Endothelial cell (in vitro differentiated cells): ENCODE data around the gene TCP11. TPM values are rescaled to one million over a fixed set of nuclear protein-coding genes. Genes with fewer than 3 reads are reported as not detected.

Source experiments
- DNase-seq: peaks from one replicate; pipeline ENCODE4 v3.0.0; 2021; ENCODE audit warnings: low spot score
- H3K27ac Mint-ChIP-seq: one replicate; pipeline ENCODE4 v1.8.0; 2021; ENCODE audit warnings: mixed read lengths, inconsistent platforms; ENCODE audit not compliant: unreplicated experiment
- H3K27me3 Mint-ChIP-seq: one replicate; pipeline ENCODE4 v1.8.0; 2021; ENCODE audit warnings: mild to moderate bottlenecking, moderate library complexity, mixed read lengths, inconsistent platforms; ENCODE audit not compliant: unreplicated experiment
- H3K36me3 Mint-ChIP-seq: one replicate; pipeline ENCODE4 v1.8.0; 2021; ENCODE audit warnings: mild to moderate bottlenecking, low read depth, mixed read lengths, inconsistent platforms; ENCODE audit not compliant: unreplicated experiment
- H3K4me1 Mint-ChIP-seq: one replicate; pipeline ENCODE4 v1.8.0; 2021; ENCODE audit warnings: mild to moderate bottlenecking, mixed read lengths, inconsistent platforms; ENCODE audit not compliant: unreplicated experiment
- H3K4me3 Mint-ChIP-seq: one replicate; pipeline ENCODE4 v1.8.0; 2021; ENCODE audit warnings: mild to moderate bottlenecking, mixed read lengths, inconsistent platforms; ENCODE audit not compliant: unreplicated experiment
- H3K9me3 Mint-ChIP-seq: one replicate; pipeline ENCODE4 v1.8.0; 2021; ENCODE audit warnings: mixed read lengths, inconsistent platforms; ENCODE audit not compliant: unreplicated experiment
- total RNA-seq: library from RNA; stranded (reverse); fragmentation: NEBNext Ultra II Directional; extraction: Animal tissue kit (Norgen Biotek cat#: 25700); gene quantifications from one replicate; pipeline ENCODE4 v1.2.1, GENCODE V29; 2021; ENCODE audit not compliant: unreplicated experiment
- TF ChIP-seq, protein P1 (sequence below): fragments of 200-600 bp; sonication (generic); IDR thresholded peaks from one replicate; pipeline ENCODE4 v1.5.0; 2021; ENCODE audit warnings: antibody characterized with exemption; ENCODE audit not compliant: unreplicated experiment

TCP11 gene
- total RNA-seq, 1 donor from 2014 or later, result 0.18 TPM

DNA sequence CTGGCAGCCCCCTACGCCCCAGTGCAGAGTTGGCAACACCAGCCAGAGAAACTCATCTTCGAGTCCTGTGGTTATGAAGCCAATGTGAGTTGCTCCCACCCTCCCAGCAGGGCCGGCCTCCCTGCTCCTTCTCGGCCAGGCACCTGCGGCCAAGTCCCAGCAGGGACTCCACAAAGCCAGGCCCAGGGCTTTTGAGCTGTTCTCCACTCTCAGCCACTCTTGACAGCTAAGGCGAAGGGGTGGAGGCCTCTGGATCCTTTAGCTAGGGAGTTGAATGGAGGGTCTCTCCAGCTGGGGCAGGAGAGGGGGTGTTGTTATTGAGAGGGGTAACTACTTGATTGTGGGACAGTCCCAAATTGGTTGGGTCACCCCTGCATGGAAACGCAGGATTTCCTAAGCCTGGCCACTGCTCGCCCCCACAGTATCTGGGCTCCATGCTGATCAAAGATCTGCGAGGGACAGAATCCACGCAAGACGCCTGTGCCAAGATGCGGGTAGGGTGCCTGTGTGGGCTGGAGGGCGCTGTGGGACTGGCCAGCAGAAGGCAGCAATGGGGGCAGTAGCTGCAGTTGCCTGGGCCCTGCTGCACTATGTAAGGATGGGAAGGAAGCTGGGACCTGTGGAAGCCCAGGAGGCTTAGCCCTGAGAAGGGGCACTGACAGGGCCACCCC lies 58.3 kb downstream of the TCP11 start:
- Mint-ChIP-seq H3K27me3 (peaks cover 8% of the 10 kb centered on the region), H3K4me1 (peaks cover 15% of the 10 kb centered on the region), H3K4me3 (no peak overlapping the region), H3K9me3 (no peaks in the 10 kb centered on the region), H3K27ac (no peak overlapping the region), H3K36me3 (peaks cover 20% of the 10 kb centered on the region)
- TF ChIP-seq, protein P1, sequence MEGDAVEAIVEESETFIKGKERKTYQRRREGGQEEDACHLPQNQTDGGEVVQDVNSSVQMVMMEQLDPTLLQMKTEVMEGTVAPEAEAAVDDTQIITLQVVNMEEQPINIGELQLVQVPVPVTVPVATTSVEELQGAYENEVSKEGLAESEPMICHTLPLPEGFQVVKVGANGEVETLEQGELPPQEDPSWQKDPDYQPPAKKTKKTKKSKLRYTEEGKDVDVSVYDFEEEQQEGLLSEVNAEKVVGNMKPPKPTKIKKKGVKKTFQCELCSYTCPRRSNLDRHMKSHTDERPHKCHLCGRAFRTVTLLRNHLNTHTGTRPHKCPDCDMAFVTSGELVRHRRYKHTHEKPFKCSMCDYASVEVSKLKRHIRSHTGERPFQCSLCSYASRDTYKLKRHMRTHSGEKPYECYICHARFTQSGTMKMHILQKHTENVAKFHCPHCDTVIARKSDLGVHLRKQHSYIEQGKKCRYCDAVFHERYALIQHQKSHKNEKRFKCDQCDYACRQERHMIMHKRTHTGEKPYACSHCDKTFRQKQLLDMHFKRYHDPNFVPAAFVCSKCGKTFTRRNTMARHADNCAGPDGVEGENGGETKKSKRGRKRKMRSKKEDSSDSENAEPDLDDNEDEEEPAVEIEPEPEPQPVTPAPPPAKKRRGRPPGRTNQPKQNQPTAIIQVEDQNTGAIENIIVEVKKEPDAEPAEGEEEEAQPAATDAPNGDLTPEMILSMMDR, result no peak
- DNase-seq, result no peak

DNA sequence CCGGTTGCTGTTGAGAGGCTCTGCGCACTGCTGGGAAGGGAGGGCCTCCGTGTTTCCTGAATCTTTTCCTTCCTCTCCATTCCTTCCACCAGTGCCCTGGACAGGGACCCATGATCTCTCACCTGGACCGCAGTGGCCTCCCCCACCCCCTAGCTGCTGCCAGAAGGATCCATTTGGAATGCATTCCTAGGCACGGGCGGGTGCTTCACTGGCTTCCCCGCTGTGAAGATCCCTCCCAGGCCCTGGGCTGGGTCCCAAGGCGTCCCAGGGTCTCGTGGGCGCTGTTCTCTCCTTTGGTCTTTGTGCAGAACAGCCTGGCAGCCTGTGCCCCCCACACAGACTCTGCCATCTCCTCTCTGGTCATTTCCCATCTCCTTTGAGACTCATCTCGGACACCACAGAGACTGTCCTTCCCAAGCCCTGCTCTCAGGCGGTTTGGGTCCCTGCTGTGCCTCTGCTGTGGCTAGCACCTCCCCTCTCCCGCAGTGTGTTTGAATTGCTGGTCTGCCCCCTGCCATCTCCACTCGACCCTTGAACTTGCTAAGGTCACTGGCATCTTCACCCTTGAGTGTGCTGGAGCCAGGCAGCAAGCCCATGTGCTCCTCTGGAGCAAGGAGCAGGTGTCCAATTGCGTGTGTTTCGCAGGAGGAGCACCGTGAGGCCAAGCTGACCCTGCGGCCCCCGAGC lies 59.0 kb downstream of the TCP11 start:
- peak overlapping the region; percentile 21 for H3K27ac Mint-ChIP-seq
- H3K9me3 Mint-ChIP-seq, result no peaks in the 10 kb centered on the region
- H3K36me3 Mint-ChIP-seq, result peaks cover 20% of the 10 kb centered on the region
- DNase-seq, result no peak
- peaks cover 8% of the 10 kb centered on the region for H3K27me3 Mint-ChIP-seq
- peaks cover 12% of the 10 kb centered on the region for H3K4me1 Mint-ChIP-seq
- TF ChIP-seq, protein P1, result no peak
- H3K4me3 Mint-ChIP-seq, result no peak overlapping the region

DNA sequence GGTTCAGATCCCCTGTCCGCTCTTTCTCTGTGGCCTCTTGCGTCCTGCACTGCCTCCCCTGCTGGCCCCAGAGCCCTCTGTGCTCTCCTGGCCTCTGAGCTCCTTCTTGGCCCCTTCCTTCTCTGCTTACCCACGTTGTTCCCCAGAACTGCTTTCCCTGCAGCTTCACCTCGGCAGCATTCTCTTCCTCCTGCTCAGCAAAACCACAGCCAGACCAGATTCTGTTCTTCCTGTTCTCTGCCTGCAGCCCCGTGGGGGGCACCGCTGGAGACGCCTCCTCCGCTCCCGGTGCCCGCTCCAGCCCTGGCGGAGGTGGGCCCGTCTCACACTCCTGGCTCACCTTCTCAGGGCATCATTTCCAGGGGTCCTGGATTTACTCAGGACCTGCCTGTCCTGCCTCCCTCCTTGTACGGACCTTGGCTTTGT lies 59.7 kb downstream of the TCP11 start:
- H3K9me3 Mint-ChIP-seq, result no peaks in the 10 kb centered on the region
- TF ChIP-seq, protein P1, result no peak
- DNase-seq, result no peak
- peaks cover 8% of the 10 kb centered on the region for H3K27me3 Mint-ChIP-seq
- no peak overlapping the region for H3K4me3 Mint-ChIP-seq
- H3K4me1 Mint-ChIP-seq, result peaks cover 12% of the 10 kb centered on the region
- H3K36me3 Mint-ChIP-seq, result peaks cover 19% of the 10 kb centered on the region
- H3K27ac Mint-ChIP-seq, result peak overlapping the region; percentile 75

DNA sequence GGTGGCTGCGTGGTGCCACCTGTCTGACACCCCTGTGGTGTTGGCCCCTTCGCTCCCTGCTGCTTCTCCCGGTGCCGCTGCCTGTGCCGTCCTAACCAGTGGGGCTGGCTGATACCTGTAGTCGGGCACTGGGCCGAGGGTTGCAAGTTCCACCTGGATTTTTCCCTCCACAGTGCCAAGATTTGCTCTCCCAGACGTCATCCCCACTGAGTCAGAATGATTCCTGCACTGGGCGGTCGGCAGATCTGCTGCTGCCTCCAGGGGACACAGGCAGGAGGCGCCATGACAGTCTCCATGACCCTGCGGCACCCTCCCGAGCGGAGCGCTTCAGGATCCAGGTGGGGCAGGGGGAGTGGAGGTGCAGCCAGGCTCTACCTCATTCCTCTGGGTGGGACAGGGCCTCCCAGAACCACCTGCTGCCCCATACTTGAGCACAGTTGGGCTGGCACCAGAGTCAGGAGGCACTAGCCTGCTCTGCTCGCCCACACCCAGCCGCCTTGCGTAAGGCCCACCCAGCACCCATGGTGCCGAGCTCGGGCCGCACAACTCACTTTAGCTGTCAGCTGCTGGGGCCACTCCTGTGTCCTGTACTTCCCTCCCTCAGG lies 60.2 kb downstream of the TCP11 start:
- no peaks in the 10 kb centered on the region for H3K9me3 Mint-ChIP-seq
- H3K27ac Mint-ChIP-seq, result no peak overlapping the region
- H3K36me3 Mint-ChIP-seq, result peaks cover 14% of the 10 kb centered on the region
- TF ChIP-seq, protein P1, result no peak
- DNase-seq, result no peak
- H3K4me3 Mint-ChIP-seq, result no peak overlapping the region
- H3K4me1 Mint-ChIP-seq, result peaks cover 9% of the 10 kb centered on the region
- peaks cover 8% of the 10 kb centered on the region for H3K27me3 Mint-ChIP-seq
